GM18498 (cell line): Measurements from ENCODE around the gene MVB12B.

ENCODE experiments used
- ATAC-seq: cut with Tn5 transposase; IDR thresholded peaks from one replicate; pipeline ENCODE4 v1.9.1; 2021; ENCODE audit warnings: mild to moderate bottlenecking, moderate library complexity; ENCODE audit not compliant: unreplicated experiment

The MVB12B gene

DNA sequence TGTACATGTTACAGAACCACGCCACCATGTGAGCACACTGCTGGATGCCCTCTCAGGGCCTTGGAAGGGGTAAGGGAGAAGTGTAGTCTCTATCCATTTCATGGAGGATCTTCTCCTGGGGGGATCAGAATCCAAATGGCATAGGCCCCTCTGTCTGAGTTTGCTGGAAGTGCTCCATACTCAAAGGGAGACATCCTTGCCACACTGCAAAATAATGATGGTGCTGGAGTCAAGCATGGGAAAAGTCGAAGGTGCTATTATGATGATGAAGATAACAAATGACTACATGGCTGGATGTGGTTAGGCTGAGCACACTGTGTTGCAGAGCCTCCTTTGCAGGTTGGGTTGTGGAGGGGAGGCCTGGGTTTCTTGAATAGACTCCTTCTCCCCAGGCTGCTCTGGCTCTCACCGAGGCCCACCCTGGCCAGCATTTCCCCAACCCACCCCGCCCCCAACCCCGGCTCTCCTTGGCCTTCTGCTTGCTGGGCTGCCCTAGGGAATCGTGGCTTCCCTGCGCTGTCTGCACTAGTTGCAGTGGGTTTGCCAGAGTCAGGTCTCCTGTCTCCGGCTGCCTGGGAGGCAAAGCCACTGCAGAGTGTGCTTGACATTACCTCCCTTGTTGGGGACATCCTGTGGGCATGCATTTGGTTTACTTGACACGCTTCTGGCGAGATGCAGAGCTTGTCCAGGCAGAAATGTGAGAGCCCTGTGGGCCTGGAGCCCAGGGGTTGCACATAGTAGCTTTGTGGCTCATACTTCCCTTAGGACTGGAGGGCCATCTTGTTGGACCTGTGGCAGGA lies 3.0 kb downstream of the MVB12B start:
- ATAC-seq: no peak

DNA sequence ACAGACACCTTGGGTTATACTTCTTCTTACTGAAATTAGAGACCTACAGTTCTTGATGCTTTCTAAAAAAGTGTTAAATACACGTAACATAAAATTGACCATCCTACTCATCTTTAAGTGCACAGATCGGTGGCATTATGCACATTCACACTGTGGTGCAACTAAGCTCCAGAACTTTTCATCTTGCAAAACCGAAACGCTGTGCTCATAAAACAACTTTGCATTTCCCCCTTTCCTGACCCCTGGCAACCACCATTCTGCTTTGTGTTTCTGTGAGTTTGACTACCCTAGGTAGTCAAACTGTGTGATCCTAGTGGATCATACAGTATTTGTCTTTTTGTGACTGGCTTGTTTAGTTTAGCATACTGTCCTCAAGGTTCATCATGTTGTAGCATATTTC lies 3.9 kb downstream of the MVB12B start:
- ATAC-seq: no peak

GRCh38 chr9:126331964-126332748 lies 5.5 kb downstream of the MVB12B start:
- no peak for ATAC-seq

DNA sequence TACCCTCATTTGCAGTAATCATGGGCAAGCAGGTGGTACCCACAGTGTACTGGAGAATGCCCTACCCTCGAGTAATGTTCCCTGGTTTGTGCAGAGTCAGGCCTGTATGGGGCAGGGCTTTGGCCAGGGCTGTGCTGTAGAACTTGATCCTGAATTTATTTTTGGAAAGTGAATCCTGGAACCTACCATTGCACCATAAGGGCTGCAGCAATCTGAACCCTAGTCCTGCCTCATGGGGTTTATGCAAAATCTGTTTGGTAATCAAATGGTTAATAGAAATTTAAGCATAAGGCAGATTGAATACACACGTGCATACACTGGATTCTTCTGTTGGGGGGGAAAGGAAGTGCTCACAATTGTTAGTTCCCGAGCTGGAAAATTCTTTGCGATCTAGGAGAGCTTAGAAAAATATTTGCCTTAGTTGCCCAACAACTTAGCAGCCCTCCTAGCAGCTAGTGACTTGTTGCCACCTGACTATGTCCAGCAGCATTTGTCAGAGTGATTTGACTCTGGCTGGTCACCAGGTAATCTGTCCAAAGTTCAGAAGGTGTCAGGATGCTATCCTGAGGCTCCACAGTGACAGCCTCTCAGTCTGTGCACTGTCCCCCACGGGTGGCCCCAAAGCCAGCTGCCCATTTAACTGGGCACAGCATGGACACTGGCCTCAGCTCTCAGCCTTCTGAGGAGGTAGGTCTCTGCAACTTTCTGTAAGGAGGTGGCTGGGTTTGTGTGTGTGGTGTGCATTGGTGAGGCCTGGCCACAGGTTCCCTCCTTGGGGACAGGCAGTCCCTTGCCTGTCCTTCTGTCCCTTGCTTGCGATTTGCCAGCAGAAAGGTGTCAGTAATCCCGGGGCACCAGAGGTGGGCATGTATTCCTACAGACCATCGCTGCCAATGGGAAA lies 8.3 kb downstream of the MVB12B start:
- no peak for ATAC-seq

DNA sequence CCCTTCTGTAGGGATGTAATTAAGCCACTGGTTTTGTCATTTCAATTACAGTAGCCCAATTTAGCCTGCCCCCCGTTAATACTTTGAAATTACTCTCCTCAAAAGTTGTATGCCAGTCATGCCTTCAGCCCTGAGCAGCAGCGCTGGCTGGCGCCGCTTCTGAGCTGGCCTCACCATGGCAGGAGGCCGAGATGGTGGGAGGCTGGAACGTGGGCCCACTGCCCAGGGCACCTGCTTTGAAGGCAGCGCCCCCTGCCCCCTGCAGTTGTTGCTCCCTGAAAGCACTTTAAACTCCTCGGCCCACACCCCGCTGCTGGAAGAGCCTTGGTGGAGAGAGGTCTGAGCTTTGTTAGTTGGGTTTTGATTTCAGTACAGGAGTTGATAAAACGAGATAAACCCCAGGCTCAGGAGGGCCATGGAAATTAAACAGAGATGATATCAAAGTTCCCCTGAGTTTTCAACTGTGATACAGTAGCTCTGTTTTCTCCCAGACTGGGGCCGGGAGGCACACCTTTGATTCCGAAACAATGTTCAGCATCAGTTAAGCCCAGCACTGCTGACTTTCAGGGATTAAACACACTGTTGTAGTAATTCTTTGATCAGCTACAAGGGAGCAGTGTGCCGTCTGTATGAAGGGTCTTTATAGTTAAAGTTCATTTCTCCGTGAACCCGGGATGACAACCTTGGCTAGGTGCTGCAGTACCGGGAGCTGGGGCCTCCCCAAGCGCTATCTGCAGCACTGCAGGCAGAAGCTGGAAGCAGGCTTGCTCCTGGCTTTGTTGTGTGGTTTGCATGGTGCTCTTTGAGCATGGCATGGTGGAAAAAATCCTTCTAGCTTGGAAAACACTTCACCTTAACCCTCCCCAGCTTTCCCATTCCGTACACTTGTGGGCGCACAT lies 9.5 kb downstream of the MVB12B start:
- ATAC-seq: no peak

DNA sequence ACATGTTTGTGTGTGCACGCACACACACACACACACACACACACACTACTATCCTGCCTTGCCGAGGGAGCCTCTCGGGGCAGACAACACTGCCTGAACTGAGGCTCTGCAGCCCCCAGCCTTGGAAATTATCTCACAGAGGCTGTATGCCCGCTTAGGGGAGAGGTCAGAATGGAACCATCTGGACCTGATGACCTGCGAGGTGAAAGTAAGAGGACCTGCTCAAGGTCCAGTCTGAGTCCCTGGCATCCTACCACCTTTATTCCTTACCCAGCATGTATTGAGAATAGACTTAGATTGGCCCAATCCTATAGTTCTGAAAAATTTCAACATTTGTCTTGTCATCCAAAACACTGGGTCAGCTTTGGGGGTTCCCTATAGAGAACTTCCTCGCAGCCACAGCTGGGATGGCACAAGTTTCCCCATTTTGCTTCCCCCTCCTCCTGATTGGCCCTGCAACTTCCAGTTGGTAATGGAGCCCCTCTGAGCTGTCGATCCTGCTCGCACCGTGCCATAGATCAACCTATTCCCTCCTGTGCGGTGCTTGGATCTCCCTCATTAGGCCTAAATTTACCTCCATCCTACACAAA lies 10.2 kb downstream of the MVB12B start:
- ATAC-seq: no peak

DNA sequence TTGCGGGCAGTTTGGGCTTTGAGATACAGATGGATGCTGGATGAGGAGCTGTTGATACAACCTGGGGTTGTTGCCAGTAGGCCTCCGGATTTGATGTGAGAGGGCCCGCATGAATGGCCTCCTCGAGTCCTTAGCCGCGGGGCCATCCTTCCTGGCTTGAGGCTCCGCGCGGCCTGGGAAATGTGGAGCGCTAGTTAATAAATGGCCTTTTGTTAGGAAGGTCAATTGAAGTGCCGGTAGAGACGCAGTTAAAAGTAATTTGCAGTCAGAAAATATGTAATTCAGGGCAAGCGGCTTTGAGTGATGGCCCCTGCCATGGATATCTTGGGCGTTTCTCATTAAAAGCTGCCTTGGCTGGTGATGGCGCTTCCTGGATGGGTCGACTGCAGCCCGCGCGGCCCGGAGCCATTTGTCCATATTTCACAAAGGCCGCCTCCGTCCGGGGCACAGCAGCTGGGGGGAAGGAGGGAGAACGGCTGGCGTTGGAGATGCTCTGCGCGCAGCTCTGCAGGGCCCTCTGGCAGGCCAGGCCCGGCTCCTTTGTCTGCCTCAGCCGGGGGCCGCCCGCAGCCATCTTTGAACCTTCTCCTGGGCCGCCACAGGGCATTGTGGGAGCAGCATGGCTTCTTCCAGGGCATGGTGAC lies 11.2 kb downstream of the MVB12B start:
- no peak for ATAC-seq

- no peak for ATAC-seq
Observed at GRCh38 chr9:126338945-126339344, 12.3 kb downstream of the MVB12B start.

- ATAC-seq: no peak
Observed at GRCh38 chr9:126341426-126341825, 14.8 kb downstream of the MVB12B start.

DNA sequence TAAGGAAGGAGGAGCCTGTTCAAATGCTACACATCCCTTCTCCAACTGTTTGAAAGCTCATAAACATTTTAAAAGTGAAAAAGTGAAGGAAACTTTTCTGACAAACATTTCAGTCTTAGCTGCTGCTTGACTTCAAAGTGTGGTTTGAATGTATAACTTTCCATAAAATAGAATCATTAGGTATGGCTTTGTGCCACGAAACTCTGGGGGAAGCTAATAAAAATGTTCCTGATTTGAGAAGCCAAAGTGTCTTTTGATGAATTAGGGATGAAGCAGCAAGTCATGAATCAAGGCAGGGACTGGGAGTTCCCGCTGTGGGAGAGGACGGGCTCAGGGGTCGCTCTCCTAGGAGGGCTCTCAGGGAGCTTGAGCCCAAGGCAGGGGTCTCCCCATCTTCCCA lies 15.3 kb downstream of the MVB12B start:
- no peak for ATAC-seq

DNA sequence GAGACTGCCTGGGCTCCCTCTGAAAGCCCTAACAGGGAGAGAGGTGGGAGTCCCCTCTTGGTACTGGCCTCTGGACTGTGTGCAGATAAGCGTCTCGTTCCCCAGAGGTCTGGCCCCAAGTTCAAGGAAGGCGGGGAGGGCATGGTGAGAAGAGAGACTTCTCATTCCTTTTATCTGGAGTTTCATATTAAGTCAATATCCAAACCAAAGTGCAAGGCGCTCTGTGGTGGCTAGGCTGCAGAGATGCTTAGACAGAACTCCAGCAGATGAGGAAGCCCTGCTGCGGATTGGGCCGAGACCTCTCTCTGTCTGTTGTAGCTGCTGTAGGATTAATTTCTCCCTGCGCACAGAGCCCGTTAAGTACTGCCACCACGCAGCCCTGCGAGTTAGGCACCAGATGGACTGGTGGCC lies 16.0 kb downstream of the MVB12B start:
- no peak for ATAC-seq

GRCh38 chr9:126343271-126343700 lies 16.7 kb downstream of the MVB12B start:
- no peak for ATAC-seq

DNA sequence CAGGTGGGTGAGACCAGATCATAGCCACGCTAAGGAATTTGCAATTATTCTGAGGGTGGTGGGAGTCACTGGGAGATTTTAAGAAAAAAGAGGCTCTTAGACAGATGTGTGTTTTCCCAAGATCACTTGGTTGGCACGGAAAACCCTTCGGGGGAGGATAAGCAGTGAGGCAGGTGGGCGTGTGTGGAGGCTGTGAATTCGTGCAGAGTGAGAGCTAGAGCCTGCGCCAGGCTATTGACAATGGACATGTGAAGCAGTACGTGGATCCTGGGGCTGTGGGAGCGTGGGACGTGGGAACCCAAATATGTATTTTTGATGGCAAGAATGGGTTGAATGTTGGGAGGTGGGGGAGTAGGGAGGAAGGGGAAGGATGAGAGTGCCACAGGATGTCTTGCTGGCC lies 19.4 kb downstream of the MVB12B start:
- ATAC-seq: no peak

DNA sequence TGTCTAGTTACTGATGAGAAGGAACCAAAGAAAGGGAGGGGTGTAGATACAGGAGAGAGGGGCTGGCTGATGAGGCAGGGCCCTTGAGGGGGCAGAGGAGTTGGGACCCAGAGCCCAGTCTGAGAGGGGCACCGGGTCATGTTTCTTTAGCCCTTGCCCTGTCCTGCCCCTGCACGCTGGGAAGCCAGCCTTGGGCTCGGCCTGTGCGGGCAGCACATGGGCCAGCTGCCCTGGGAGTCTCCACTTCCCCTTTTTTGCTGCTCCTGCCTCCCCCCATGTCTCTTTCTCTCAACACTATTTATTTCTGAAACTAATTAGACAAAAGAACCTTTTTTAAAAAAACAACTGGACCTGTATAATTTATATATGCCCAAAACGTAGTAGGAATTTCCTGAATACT lies 20.5 kb downstream of the MVB12B start:
- ATAC-seq: no peak

DNA sequence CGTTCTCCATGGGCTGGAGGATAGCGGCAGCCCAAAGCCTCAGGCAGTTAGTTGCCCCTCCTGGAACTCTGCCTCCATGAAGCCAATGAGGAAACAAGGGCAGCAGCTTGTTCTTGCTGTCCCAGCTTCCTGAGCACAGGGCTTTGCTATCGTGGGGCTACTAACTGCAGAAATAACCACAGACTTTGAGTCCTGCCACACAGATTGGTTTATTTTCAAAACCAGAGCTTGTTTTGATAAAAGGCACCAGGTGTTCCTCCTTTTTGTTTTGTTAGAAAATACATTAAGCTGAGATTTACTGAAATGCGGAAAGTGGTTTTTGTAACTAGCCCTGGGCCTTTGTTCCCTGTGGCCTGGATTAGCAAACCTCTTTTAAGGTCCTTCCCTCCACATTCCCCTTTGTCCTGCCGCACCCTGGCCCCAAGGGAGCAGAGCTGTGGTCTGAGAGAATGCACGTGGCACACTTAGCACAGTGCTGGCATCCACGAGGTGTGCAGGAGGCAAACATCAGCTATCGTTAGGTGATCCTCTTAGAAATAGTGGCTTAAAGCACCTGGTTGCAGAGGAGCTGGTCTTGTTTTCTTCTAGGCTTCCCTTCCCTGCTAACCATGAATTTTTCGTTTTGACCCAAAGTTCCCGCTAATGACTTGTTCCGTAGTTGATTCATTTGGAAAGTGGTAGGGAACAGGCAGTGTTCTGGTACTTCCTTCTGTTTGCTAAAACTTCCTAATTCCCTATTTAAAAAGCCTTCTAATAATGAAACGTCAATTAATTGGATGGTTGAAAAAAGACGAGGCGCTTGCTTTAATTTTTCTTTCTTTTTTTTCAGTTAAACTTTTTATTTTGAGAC lies 21.5 kb downstream of the MVB12B start:
- no peak for ATAC-seq

- no peak for ATAC-seq
Observed at GRCh38 chr9:126348911-126349550, 22.4 kb downstream of the MVB12B start.

- ATAC-seq: no peak
Observed at GRCh38 chr9:126354887-126355770, 28.5 kb downstream of the MVB12B start.
